GM23338 (cell line): Measurements from ENCODE around the gene MLPH. TPM values are rescaled to one million over a fixed set of nuclear protein-coding genes. Genes with fewer than 3 reads are reported as not detected.

Experiments
- ATAC-seq: fragments of 200-7000 bp; cut with Tn5 transposase; 3 replicates; pipeline ENCODE4 v1.9.1; 2020
- DNase-seq: peaks from one replicate; pipeline ENCODE4 v3.0.0-alpha.2; 2015; ENCODE audit warnings: low spot score
- H2AFZ ChIP-seq: fragments of 200-600 bp; sonication (generic); 2 replicates; pipeline ENCODE4 v1.8.0; 2016; ENCODE audit warnings: antibody characterized with exemption, mild to moderate bottlenecking, moderate library complexity
- H3F3A ChIP-seq: fragments of 200-600 bp; sonication (generic); replicated peaks from 2 replicates; pipeline ENCODE4 v1.8.0; 2017; ENCODE audit warnings: antibody characterized with exemption, mixed run types, low read depth
- H3K27ac ChIP-seq: fragments of 200-600 bp; sonication (generic); 2 replicates; pipeline ENCODE4 v1.6.1; 2016; ENCODE audit warnings: low read depth
- H3K27me3 ChIP-seq: fragments of 200-600 bp; sonication (generic); 2 replicates; pipeline ENCODE4 v1.8.0; 2016; ENCODE audit warnings: mild to moderate bottlenecking, mixed run types, moderate library complexity; ENCODE audit not compliant: insufficient read depth
- H3K36me3 ChIP-seq: fragments of 200-600 bp; sonication (generic); 2 replicates; pipeline ENCODE4 v1.8.0; 2016; ENCODE audit warnings: mild to moderate bottlenecking; ENCODE audit not compliant: insufficient read depth
- H3K4me1 ChIP-seq: fragments of 200-600 bp; sonication (generic); 2 replicates; pipeline ENCODE4 v1.8.0; 2016; ENCODE audit warnings: mild to moderate bottlenecking, moderate library complexity; ENCODE audit not compliant: insufficient read depth
- H3K4me2 ChIP-seq: fragments of 200-600 bp; sonication (generic); 2 replicates; pipeline ENCODE4 v1.7.1; 2017; ENCODE audit warnings: mixed run types
- H3K4me3 ChIP-seq: fragments of 200-600 bp; sonication (generic); 2 replicates; pipeline ENCODE4 v1.6.1; 2016; ENCODE audit warnings: mixed run types
- H3K79me2 ChIP-seq: fragments of 200-600 bp; sonication (generic); replicated peaks from 2 replicates; pipeline ENCODE4 v1.8.0; 2017; ENCODE audit warnings: mild to moderate bottlenecking; ENCODE audit not compliant: insufficient read depth
- H3K9me2 ChIP-seq: fragments of 200-600 bp; sonication (generic); 2 replicates; pipeline ENCODE4 v1.8.0; 2017; ENCODE audit not compliant: insufficient read depth
- H4K20me1 ChIP-seq: fragments of 200-600 bp; sonication (generic); replicated peaks from 2 replicates; pipeline ENCODE4 v1.8.0; 2017; ENCODE audit warnings: mild to moderate bottlenecking; ENCODE audit not compliant: insufficient read depth
- H3K27ac Mint-ChIP-seq: 2 replicates; pipeline ENCODE4 v1.8.0; 2020; ENCODE audit warnings: inconsistent platforms, mild to moderate bottlenecking, moderate library complexity, mixed read lengths
- H3K27me3 Mint-ChIP-seq: 3 replicates; pipeline ENCODE4 v1.8.0; 2022; ENCODE audit warnings: low read depth, mild to moderate bottlenecking, moderate library complexity, mixed read lengths, inconsistent platforms; ENCODE audit not compliant: insufficient read depth, poor library complexity
- H3K36me3 Mint-ChIP-seq: 3 replicates; pipeline ENCODE4 v1.8.0; 2021; ENCODE audit warnings: low read depth, mild to moderate bottlenecking, inconsistent platforms, moderate library complexity, mixed read lengths
- H3K4me1 Mint-ChIP-seq: 3 replicates; pipeline ENCODE4 v1.8.0; 2020; ENCODE audit warnings: mild to moderate bottlenecking, inconsistent platforms, mixed read lengths
- H3K4me3 Mint-ChIP-seq: 3 replicates; pipeline ENCODE4 v1.8.0; 2021; ENCODE audit warnings: moderate library complexity, mild to moderate bottlenecking, inconsistent platforms, mixed read lengths
- H3K9me3 Mint-ChIP-seq: 3 replicates; pipeline ENCODE4 v1.8.0; 2020; ENCODE audit warnings: moderate library complexity, mild to moderate bottlenecking, inconsistent platforms, mixed read lengths
- CTCF ChIP-seq, 2 experiments: fragments of 200-600 bp in 1 of 2; sonication (generic) in 1 of 2; conservative IDR thresholded peaks; 2 replicates each; pipeline versions ENCODE4 v1.5.1 to v1.6.1; 2016 to 2017; ENCODE audit warnings: antibody characterized with exemption in 2 of 2, low read depth in 2 of 2, mild to moderate bottlenecking in 2 of 2, moderate library complexity in 1 of 2
- POLR2AphosphoS5 ChIP-seq: IDR thresholded peaks from 2 replicates; pipeline ENCODE4 v1.6.1; 2016; ENCODE audit warnings: antibody characterized with exemption, low read depth
- STAT1 ChIP-seq: IDR thresholded peaks from one replicate; pipeline ENCODE4 v1.6.1; 2016; ENCODE audit warnings: antibody characterized with exemption; ENCODE audit not compliant: unreplicated experiment
- polyA plus RNA-seq: library from polyadenylated mRNA; unstranded; fragments of >200 nt; fragmentation: Nextera tagmentation; extraction: Ambion mirVana; gene quantifications from 2 replicates; pipeline ENCODE4 v1.2.1, GENCODE V29; 2016
- total RNA-seq: library from RNA; depleted of rRNA; stranded (reverse); fragments of >200 nt; shearing (Covaris generic); gene quantifications from 2 replicates; pipeline ENCODE4 v1.2.3, GENCODE V29; 2014
- TF ChIP-seq, protein P1 (sequence below): fragments of 250-450 bp; sonication (Bioruptor Pico); IDR thresholded peaks from 2 replicates; pipeline ENCODE4 v1.5.0; 2020; ENCODE audit warnings: mild to moderate bottlenecking, moderate library complexity

The MLPH gene
- total and polyA plus RNA-seq, 2 experiments from 2014 or later = 13.6 to 16.5 TPM

GRCh38 chr2:237601453-237602116, 114.5 kb downstream of the MLPH start:
- Mint-ChIP-seq H3K27ac (no peak overlapping the region), H3K27me3 (peaks cover 32% of the 10 kb centered on the region), H3K4me1 (peaks cover 56% of the 10 kb centered on the region), H3K4me3 (no peak overlapping the region), H3K36me3 (peaks cover 10% of the 10 kb centered on the region), H3K9me3 (peaks cover 16% of the 10 kb centered on the region)
- Histone ChIP-seq H3K4me3 (no peak overlapping the region), H3K79me2 (no peaks in the 10 kb centered on the region), H3K4me1 (peaks cover 24% of the 10 kb centered on the region), H3K4me2 (peak overlapping the region; percentile 48; the same call in 1 of the 2 replicates), H3K9me2 (0 out of 2 replicates have a peak, but pooled peaks cover 4% of the 10 kb centered on the region), H3K27ac (no peak overlapping the region), H3F3A (peaks cover 2% of the 10 kb centered on the region; the same call in 1 of the 2 replicates), H4K20me1 (no peaks in the 10 kb centered on the region), H3K36me3 (no peaks in the 10 kb centered on the region), H3K27me3 (no peaks in the 10 kb centered on the region), H2AFZ (peak overlapping the region; percentile 66; the same call in 1 of the 2 replicates)
- peak; percentile 81 for ATAC-seq
- peak; percentile 75 for DNase-seq
- TF ChIP-seq STAT1 (no peak), CTCF (conservative IDR thresholded peaks at IDR 0.05; ENCODE audit: low read depth in 2 of 2) (peak; percentile 45), POLR2AphosphoS5 (no peak)
- TF ChIP-seq, protein P1, sequence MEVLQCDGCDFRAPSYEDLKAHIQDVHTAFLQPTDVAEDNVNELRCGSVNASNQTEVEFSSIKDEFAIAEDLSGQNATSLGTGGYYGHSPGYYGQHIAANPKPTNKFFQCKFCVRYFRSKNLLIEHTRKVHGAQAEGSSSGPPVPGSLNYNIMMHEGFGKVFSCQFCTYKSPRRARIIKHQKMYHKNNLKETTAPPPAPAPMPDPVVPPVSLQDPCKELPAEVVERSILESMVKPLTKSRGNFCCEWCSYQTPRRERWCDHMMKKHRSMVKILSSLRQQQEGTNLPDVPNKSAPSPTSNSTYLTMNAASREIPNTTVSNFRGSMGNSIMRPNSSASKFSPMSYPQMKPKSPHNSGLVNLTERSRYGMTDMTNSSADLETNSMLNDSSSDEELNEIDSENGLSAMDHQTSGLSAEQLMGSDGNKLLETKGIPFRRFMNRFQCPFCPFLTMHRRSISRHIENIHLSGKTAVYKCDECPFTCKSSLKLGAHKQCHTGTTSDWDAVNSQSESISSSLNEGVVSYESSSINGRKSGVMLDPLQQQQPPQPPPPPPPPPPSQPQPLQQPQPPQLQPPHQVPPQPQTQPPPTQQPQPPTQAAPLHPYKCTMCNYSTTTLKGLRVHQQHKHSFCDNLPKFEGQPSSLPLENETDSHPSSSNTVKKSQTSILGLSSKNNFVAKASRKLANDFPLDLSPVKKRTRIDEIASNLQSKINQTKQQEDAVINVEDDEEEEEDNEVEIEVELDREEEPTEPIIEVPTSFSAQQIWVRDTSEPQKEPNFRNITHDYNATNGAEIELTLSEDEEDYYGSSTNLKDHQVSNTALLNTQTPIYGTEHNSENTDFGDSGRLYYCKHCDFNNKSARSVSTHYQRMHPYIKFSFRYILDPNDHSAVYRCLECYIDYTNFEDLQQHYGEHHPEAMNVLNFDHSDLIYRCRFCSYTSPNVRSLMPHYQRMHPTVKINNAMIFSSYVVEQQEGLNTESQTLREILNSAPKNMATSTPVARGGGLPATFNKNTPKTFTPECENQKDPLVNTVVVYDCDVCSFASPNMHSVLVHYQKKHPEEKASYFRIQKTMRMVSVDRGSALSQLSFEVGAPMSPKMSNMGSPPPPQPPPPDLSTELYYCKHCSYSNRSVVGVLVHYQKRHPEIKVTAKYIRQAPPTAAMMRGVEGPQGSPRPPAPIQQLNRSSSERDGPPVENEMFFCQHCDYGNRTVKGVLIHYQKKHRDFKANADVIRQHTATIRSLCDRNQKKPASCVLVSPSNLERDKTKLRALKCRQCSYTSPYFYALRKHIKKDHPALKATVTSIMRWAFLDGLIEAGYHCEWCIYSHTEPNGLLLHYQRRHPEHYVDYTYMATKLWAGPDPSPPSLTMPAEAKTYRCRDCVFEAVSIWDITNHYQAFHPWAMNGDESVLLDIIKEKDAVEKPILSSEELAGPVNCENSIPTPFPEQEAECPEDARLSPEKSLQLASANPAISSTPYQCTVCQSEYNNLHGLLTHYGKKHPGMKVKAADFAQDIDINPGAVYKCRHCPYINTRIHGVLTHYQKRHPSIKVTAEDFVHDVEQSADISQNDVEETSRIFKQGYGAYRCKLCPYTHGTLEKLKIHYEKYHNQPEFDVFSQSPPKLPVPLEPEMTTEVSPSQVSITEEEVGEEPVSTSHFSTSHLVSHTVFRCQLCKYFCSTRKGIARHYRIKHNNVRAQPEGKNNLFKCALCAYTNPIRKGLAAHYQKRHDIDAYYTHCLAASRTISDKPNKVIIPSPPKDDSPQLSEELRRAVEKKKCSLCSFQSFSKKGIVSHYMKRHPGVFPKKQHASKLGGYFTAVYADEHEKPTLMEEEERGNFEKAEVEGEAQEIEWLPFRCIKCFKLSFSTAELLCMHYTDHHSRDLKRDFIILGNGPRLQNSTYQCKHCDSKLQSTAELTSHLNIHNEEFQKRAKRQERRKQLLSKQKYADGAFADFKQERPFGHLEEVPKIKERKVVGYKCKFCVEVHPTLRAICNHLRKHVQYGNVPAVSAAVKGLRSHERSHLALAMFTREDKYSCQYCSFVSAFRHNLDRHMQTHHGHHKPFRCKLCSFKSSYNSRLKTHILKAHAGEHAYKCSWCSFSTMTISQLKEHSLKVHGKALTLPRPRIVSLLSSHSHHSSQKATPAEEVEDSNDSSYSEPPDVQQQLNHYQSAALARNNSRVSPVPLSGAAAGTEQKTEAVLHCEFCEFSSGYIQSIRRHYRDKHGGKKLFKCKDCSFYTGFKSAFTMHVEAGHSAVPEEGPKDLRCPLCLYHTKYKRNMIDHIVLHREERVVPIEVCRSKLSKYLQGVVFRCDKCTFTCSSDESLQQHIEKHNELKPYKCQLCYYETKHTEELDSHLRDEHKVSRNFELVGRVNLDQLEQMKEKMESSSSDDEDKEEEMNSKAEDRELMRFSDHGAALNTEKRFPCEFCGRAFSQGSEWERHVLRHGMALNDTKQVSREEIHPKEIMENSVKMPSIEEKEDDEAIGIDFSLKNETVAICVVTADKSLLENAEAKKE = peak; percentile 6; the same call in 1 of the 2 replicates
